GM04503 (cell line): ENCODE measurements around the gene SESN1.
A peak's percentile ranks its signal among the peaks of the same experiment; 100 is the strongest.
"Not testable (repeated sequence)": the region's sequence is repeated elsewhere in the genome, so short reads cannot be mapped to it uniquely, and the experiment has no call there.

ENCODE experiments used
- DNase-seq: peaks from one replicate; pipeline ENCODE4 v3.0.0-alpha.2; 2012; ENCODE audit warnings: low read depth

The SESN1 gene

DNA sequence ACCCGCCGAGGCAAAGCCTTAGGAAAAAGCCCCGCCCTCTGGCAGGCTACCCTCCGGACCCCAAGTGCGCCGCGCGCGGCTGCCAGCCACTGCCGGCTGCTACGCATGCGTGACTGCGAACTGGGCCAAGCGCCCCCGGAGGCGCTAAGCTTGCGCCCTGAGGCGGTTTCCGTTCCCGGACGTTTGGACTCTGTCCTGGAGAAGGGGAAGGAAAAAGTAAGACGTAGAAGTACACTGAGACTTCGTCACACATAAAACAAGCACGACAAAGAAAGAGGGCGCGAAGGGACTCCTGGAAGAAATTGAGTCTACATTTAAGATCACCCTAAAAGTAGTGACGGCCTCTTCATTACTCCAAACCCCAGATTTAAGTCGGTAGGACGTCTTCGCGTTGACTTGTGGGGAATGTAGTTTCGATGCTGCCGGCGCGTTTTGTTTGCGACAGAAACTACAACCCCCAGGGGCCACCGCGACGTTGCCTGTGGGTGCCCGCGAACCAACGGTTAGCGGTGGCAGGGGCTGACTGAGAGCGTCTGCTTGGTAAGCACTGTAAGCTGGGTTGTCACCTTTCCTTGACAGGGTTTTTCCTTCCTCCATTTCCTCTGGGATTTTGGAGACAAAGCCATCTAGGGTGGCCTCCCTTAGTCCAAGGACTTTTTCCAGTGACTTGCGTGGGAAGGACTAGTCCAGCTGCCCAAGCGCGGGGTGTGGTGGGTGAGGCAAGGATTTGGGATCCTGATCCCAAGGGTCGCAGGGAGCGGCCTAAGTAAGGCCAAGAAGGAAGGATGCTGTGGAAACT is 589 bp upstream of the SESN1 start, which contains the start of gene CEP57L1:
Gene CEP57L1, plus strand, starts transcription at position 472 of the 799 bp plus-strand sequence. CDS start 49,715 bp downstream, outside the sequence.
- peak; percentile 81 for DNase-seq

DNA sequence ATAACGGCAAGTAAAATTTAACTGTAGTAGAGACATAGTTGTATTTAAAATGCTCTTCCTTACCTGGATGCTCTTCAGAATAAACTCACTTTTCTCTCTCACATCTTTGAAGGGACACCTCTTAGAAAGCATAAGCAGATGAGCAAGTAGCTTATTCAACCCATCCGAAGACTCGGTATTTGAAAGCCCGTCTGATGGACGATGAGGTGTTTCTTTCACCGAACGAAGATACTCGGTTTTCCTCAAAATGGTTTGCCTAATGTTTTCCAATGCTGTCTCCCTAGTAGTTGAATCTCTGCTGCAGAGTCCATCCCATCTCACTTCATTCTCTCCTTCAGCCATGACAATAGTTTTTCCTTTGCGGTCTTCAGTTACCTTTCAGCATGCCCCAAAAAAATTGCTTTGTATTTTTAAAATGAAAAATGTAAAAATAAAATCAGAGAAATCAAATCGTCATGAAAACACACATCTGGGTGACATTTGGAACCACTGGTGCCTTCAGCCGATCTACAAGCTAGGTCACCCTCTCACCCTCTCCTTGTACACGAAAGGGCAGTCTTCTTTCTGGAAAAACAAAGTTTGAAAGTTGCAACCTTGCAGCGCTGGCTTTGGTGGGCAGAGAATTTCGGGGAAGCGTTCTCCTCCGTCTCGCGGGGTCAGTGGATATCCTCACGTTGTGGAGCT is 772 bp downstream of the SESN1 start:
- peak; percentile 12 for DNase-seq

DNA sequence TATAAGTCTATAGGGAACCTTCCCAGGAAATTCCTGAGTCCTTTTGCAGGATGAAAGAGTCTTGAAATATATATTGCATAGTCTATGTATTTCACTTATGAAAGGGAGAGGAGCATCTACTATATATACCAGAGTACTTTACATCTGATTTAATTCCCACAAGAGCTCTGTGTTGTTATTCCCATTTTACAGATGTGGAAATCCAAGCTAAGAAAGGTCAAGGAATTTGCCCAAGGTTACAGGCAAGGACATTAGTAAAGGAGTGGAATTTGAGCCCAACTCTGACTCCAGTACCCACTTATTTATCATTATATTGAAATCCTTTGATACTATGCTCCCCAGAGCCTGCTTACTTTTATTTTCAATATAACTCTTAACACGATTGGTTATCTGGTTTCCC is 2.6 kb downstream of the SESN1 start:
- no peak for DNase-seq

DNA sequence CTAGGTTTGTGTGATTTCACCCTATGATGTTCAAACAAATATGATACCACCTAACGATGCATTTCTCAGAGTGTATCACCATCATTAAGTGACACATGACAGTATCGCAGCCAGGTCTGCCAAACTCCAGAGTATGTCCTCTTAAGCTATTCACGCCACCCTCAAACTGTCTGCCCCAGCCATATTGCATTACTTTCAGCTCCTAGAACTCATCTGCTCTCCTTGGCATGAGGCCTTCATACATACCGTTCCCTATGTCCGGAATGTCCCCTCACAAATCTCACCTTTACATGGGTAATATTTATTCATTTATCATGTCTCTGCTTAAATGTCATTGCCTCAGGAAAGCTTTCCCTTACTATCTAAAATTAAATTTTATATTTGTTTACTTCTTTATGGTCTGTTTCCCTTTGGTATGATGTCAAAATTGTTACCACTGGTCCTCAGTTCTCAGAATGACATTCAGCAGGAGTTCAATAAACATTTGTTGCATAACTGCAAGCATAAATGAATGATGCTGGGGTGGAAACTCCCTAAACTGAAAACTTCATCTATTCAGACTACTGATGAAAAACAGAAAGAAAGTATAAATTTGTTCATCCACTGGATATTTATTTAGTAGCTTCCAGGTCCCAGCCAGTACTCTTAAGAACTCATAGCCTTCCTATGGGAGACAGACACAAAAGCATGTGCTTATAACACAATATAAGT is 3.2 kb downstream of the SESN1 start:
- no peak for DNase-seq

DNA sequence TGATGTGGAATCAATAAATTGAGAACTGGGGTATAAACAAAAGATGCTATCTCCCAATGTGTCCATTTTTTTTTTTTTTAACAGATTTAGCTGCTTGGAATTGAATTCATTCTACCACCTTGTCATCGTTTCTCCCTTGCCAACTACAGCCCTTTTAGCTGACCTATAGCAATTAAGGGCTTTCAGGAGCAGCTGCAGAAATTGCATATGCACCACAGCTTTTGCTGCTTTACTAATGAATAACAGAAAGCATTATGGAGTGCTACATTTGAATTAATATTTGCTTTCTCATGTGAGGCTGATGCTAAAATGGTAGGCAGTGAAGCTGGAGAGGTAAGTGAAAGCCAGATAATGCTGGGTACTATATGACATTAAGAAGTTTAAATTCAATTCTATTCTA is 5.7 kb downstream of the SESN1 start:
- DNase-seq = no peak

DNA sequence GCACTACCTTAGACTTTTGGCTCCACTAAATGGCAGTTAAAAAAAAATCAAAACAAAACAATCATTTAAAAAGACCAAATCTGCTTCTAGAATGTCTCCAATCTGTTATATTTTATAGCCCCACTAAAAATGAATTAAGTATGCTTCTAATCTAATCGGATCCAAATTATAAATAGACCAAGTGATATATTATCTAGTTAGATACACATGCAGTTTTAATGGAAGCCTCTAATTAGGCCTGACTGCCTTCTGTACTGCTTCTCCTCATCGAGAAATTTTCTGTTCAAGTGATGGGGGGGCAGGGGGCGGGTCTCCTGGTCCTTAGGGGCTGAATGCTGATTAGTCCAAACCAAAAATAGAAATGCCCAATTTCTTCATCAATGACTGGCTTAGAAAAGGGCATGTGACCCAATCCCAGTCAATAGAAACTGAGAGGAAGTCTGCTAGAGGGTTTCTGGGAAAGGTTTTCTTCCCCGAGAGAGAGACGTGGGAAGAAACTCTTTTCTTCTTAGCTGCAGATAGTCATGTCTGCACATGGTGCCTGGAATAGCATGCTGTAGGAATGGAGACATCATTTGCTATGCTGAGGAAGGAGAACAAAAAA is 6.9 kb downstream of the SESN1 start:
- no peak for DNase-seq

DNA sequence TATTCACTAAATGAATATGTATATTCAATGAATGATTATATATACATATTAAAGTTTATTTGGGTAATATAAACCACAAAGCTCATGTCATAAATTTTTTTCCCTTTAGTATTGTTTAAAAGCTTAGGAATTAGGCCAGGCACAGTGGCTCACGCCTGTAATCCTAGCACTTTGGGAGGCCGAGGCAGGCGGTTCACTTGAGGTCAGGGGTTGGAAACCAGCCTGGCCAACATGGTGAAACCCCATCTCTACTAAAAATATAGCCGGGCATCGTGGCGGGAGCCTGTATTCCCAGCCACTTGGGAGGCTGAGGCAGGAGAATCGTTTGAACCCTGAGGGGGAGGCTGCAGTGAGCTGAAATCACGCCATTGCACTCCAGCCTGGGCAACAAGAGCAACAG is 10.5 kb downstream of the SESN1 start:
- DNase-seq = not testable (repeated sequence)

DNA sequence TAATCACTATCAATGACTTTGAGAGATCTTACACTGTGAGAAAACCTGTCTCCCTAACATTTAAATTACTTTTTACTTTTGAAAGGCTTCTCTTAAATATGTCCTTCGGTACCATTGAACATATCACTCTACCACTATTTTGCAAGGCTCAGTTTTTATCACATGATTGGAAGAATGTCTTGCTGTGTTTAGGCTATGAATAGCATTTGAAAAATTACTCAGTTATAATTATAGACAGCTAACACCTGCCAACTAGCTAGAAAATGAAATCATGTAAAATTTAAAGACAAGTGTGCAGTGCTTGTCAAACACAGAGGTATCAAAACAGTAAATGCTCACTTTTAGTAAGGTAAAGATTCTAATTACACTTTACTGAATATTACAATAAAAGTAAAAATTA is 11.0 kb downstream of the SESN1 start:
- DNase-seq = no peak

DNA sequence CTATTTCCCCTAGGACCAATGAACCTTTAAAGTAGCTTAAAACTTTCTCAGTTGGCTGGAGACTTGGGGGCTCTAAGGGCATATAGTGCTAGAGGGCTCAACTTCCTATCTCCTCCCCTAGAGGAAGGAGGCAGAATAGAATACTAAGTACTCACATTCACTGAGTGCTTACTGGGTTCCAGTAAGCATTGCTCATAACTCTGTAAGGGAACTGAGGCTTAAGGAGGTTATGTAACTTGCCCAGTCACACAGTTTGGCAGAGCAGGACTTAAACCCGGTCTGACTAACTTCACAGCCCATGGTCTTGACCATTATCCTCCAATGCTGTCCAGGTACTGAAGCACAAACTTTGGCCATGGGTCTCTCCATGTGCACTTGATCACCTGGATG is 12.5 kb downstream of the SESN1 start:
- DNase-seq = no peak

DNA sequence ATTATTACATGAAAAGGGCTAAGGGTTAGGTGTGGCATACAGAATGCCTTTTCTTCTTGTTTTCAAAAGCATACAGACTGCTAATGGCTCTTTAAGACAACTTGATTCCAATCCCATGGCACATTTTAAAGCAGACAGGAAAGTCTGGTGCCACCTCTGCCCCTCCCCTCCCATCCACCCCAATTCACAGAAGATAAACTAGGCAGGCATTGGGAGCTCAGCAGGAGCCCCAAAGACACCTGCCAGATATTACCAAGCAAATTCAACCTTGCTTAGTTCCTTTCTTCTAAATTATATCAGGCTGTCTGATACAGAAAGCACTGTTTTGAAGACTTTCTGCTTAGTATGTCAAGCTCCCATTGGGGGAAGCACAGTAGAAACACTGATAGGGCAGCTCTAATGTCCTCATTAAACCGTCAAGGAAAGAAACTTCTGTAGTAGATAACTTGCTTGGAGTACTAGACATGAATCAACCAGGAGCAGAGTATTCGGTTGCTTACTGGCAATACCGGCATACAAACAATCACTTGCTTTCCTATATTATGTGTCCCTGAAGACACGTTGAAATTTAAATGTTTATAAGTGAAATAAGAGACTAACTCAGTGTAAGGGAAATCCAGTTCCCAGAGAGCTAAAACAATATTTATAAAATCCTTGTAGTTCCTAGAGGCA is 13.0 kb downstream of the SESN1 start:
- DNase-seq = no peak

DNA sequence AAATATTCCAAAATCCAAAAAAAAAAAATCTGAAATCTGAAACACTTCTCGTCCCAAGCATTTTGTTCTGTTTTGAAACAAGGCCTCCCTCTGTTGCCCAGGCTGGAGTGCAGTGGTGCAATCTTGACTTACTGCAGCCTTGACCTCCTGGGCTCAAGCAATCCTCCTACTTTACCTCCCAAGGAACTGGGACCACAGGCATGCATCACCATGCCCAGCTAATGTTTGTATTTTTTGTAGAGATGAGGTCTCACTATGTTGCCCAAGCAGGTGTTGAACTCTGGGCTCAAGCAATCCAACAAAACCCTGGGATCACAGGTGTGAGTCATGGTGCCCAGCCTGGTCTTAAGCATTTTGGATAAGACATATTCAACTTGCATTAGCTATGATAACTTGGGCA is 13.6 kb downstream of the SESN1 start:
- DNase-seq = no peak

DNA sequence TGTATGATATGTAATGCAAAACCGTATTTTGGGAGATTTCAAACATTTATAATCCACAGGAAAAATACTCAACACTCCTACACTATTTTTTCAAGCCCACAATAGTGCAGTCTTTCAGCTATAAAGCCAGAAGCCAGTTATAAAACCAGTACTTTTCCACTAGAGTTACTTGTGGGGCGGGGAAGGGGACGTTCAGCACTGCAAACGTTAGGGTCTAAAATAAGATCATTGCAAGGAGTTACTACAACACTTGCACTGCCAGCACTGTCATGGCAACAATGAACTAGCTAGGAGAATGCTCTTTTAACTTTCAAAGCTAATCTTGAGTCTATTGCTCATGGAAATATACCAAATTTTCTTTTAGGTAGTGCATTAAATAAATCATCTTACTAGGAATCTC is 14.7 kb downstream of the SESN1 start:
- no peak for DNase-seq

DNA sequence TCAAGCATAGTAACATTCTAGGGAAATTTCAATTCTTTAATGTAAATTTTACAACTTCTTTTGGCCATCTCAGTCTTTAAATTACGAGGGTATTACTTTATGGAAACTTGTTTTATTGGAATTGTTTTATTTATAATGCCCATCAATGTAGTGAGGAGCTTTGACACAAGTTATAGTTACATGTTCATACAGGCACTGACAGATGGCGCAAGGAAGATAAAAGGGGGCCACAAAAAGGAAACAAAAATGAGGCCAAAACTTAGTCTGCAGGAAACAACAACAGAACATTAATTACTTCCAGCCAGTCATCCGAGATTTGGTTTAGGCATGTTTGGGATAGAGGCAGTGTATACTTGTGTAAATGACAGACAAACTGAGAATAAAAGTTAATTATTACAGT is 18.3 kb downstream of the SESN1 start:
- DNase-seq = no peak

DNA sequence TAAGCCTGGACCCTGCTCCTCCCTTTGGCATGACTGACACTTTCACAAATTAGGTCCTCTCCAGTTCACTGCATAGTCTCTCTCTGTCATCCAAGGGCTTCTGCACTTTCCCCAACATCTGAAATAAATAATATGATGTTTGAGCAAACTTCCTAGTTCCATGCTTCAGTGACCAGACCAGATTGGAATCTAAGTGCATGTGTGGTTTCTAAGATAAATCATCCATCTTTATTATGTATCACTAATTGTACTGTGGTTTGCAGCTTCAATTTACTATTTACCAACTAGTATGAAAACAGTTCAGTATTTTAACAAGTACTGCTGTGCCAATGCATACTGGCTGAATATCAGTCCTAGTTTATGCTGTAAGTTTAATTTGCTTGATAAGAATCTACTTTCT is 18.7 kb downstream of the SESN1 start:
- DNase-seq = no peak

DNA sequence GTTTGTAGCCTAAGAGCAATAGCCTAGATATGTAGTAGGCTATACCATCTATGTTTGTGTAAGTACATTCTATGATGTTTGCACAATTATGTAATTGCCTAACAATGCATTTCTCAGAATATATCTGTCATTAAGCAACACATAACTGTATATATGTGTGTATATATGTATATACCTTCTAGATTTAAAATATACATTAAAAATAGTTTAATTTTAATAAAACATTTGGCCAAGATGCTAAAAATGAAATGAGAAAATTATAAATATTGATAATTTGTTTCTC is 20.6 kb downstream of the SESN1 start:
- DNase-seq = no peak

DNA sequence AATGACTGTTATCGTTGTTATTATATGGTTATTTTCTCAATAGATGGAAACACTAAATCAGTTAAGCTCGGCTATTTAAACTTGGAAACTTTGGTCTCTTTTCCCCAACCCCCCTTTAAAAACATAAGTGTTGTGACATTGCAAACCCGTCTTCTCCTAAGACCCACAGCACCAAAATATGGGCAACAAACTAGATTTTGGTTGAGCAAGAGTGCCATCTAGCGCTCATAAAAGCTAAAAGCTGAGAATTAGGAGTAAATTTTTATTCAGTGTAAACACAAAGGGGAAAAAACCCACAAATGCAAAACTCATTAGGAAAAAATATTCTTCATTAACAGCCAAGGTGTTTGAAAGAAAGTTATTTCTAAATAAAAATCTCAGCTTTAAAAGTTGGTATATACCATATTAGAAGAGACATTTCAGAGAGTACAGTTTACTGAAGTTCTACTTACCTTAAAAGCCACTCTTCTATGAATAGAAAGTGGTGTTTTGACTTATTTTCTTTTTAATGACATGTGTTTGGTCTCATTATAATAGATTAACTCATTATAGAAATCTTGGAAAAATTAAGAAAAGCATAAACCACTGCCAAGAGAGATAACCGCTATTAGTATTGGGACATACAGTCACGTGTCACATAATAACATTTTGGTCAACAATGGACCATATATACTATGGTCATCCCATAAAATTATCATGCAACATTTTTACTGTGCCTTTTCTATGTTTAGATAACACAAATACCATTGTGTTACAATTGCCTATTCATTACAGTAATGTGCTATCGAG is 21.1 kb downstream of the SESN1 start:
- no peak for DNase-seq

DNA sequence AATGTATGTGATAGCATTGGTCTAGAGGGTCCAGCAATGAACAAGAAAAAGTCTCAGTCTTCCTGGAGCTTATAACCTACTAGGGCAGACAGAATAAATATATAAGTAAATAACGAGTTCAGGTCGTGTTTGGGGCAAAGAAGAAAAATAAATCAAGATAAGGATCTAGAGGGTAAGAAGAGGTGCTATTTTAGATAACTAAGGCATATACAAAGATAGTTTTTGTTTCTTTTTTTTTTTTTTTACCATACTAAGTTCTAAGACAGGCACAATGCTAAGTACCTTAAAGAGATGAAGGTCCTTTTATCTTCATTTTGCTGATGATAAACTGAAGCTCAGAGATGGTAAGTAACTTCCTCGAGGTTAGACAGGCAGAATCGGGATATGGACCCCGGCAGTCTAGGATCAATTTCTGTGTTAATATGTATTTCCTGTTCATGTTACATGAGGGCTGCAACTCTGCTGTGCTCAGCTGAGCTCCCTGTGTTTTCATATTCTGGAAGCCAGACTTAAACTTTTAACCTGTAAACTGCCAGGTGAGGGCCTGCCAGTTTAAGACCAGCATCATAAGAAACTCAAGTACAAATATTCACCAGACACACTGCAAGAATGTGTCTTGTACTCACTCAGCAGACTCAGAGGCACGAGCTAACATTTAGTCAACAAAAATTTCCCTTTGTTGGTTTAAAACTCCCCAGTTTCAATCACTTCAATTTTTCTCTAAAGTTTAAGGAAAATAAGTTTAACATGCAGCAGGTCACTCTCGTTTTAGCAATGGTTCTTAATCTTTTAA is 23.3 kb downstream of the SESN1 start:
- DNase-seq = no peak

DNA sequence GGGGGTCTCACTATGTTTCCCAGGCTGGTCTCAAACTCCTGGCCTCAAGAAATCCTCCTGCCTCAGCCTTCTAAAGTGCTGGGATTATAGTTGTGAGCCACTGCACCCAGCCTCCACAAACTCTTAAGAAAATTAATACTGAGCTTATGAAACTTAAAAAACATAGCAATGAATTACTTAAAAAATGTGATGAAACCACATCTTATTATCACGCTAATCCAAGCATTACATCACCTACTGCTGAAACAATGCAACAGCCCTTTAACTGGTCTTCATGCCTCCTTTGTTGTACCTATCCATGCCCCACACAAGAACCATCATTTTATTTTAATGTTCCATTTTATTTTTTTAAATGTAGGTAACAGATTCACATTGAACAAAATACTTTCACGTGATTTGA is 24.9 kb downstream of the SESN1 start:
- no peak for DNase-seq

DNA sequence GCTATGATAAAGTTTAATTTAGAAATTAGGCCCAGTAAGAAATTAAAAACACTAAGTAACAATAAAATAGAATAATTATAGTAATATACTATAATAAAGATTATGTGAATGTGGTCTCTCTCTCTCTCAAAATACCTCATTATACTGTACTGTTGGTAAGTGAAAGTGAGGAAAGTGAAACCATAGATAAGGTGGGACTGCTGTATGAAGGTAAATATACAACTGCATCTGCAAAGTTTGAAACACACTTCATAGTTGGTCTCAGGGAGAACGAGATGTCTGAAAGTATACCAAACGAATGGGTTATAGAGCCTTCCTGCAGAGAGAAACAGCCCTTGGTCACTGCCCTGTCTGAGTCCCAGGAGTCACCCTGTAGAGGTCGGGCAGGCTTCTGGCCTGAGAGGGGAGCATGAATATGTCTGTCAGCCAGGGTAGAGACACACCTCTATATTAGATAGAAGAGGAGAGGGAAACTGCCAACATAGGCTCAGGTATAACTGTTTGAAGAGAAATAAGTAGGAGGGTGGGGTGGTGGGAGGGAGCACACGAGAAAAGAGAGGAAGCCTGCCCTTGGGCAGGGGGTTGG is 31.8 kb downstream of the SESN1 start:
- DNase-seq = no peak

DNA sequence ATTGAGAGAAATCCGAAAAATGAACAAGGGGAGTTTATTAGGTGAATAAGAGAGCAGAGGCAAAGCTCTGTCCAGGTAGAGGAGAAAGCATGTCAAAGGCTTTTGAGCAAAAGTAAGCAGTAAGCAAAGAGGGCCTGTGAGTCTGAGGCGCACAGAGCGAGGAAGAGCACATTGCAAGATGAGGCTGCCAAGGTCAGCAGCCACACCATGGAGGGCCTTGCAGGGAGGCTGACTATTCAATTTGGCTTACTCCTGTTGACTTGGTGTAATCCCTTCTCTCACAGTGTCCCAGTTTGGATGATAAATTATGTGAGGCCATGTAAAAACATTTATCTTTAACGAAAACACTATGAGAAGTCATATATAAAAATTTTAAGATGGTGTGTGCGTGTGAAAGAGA is 32.4 kb downstream of the SESN1 start:
- DNase-seq = no peak
